Measurements from ENCODE around the gene FGFR3. TPM values are rescaled to one million over a fixed set of nuclear protein-coding genes. Genes with fewer than 3 reads are reported as not detected.

FGFR3 gene
- total and polyA plus RNA-seq, 2 of the 4 experiments (the other 2 are of a cell fraction), result 0.18 to 0.67 TPM

GRCh38 chr4:1830642-1831228 is 37.6 kb downstream of the FGFR3 start:
- H2BK15ac ChIP-seq (ENCODE audit: low read depth, low read length), result no peak overlapping the region
- peaks cover 4 to 5% of the 10 kb centered on the region in 2 experiments; a peak in 2 of 4 replicates for H3K79me1 ChIP-seq (ENCODE audit: low read depth in 1 of 2, low read length in 2 of 2)
- H3K4me1 ChIP-seq (ENCODE audit: control insufficient read depth, insufficient read depth, low read length), result peaks cover 3% of the 10 kb centered on the region; the same call in 1 of the 2 replicates
- H3K9me3 ChIP-seq (ENCODE audit: control insufficient read depth, insufficient read depth, low read length), result no peaks in the 10 kb centered on the region
- no peak overlapping the region for H4K5ac ChIP-seq (ENCODE audit: low read depth, low read length)
- POLR2A ChIA-PET (ENCODE audit: unreplicated experiment), result no interaction called here
- no peak overlapping the region for H2AFZ ChIP-seq (replicated peaks; ENCODE audit: low read length, poor library complexity)
- no peaks in the 10 kb centered on the region; the same call in 1 of the 2 replicates for H4K20me1 ChIP-seq (ENCODE audit: insufficient read depth, low read length)
- H4K8ac ChIP-seq (ENCODE audit: low read depth in 2 of 2, low read length in 2 of 2), result no peak overlapping the region
- no peaks in the 10 kb centered on the region for H3K27me3 ChIP-seq (ENCODE audit: control insufficient read depth, insufficient read depth, low read length)
- H2BK20ac ChIP-seq (ENCODE audit: low read depth, low read length), result no peak overlapping the region
- no peak overlapping the region for H3K4me2 ChIP-seq (ENCODE audit: low read depth, low read length)
- WGBS, 2 experiments (ENCODE audit: extremely low coverage in 2 of 2, insufficient read length in 1 of 2), result 100% methylated on average over 2 of the region's 8 CpGs; no CpG with 5 or more reads in 1 of the 2 experiments
- intact Hi-C loops (cut with micrococcal nuclease) (no loop called here), dilution Hi-C loops (cut with HindIII; ENCODE audit: low sequenced_read_pairs, unreplicated experiment) (no loop called here), in situ Hi-C loops (cut with MboI; ENCODE audit: low sequenced_read_pairs) (no loop called here)
- no peak overlapping the region for H3K27ac ChIP-seq (ENCODE audit: insufficient read depth, low read length)
- no peak overlapping the region for H3K14ac ChIP-seq (replicated peaks; ENCODE audit: low read depth, low read length)
- no peak for TF ChIP-seq RFX5 (IDR thresholded peaks at IDR 0.05; ENCODE audit: low read depth, low read length)
- no peak for TF ChIP-seq USF2 (IDR thresholded peaks at IDR 0.05; ENCODE audit: low read depth, low read length)
- no peak for TF ChIP-seq FOS (IDR thresholded peaks at IDR 0.05; ENCODE audit: low read depth, low read length)
- TF ChIP-seq NFE2L2 (IDR thresholded peaks at IDR 0.05; ENCODE audit: low read depth, low read length), result no peak
- no peak for TF ChIP-seq RAD21 (IDR thresholded peaks at IDR 0.05; ENCODE audit: low read length)
- no peak for TF ChIP-seq MAZ (IDR thresholded peaks at IDR 0.05; ENCODE audit: borderline replicate concordance, low read depth, low read length)
- TF ChIP-seq CEBPB (IDR thresholded peaks at IDR 0.05; ENCODE audit: low read depth, low read length), result no peak
- no peak for TF ChIP-seq BHLHE40 (IDR thresholded peaks at IDR 0.05; ENCODE audit: low read depth, low read length)
- no peaks in the 10 kb centered on the region for H3K9me1 ChIP-seq (ENCODE audit: insufficient read depth, low read length)
- BruUV-seq (replicated peaks), result no TSS peak
- H3K23ac ChIP-seq (ENCODE audit: low read depth, low read length), result no peak overlapping the region
- H2BK5ac ChIP-seq (ENCODE audit: low read depth, low read length, poor library complexity, severe bottlenecking), result no peak overlapping the region
- no peak overlapping the region for H2AK9ac ChIP-seq (replicated peaks; ENCODE audit: low read depth, low read length, poor library complexity)
- no peak overlapping the region for H3K4me3 ChIP-seq (ENCODE audit: insufficient read depth, low read depth, low read length)
- ATAC-seq (ENCODE audit: low read depth), result no peak
- H2AK5ac ChIP-seq (ENCODE audit: low read depth, low read length), result no peak overlapping the region
- H3K36me3 ChIP-seq (ENCODE audit: control insufficient read depth, insufficient read depth, low read length), result peaks cover 52% of the 10 kb centered on the region
- no peak overlapping the region for H3K4ac ChIP-seq (ENCODE audit: low read depth, low read length)
- CTCF ChIA-PET, result no interaction called here
- no peak overlapping the region for H3K56ac ChIP-seq (ENCODE audit: extremely low read depth, insufficient read depth, low read length)
- H3K18ac ChIP-seq (ENCODE audit: low read depth, low read length), result no peak overlapping the region
- H3K9ac ChIP-seq (ENCODE audit: low read depth, low read length), result no peak overlapping the region
- no peak overlapping the region for H2BK120ac ChIP-seq (ENCODE audit: low read depth, low read length)
- no peak overlapping the region for H4K91ac ChIP-seq (ENCODE audit: insufficient read depth, low read depth, low read length)
- no peak for DNase-seq
